DND-41 (cell line): ENCODE results near the gene P2RY13.

Source experiments
- EZH2 ChIP-seq: IDR thresholded peaks from 3 replicates; pipeline ENCODE4 v1.6.1; 2012; ENCODE audit warnings: borderline replicate concordance, low read depth, mild to moderate bottlenecking, moderate library complexity, low read length, inconsistent platforms; ENCODE audit not compliant: severe bottlenecking
- TF ChIP-seq, protein P1 (sequence below): IDR thresholded peaks from 2 replicates; pipeline ENCODE4 v1.5.1; 2012; ENCODE audit warnings: borderline replicate concordance, low read length, moderate library complexity, mild to moderate bottlenecking; ENCODE audit not compliant: poor library complexity, severe bottlenecking; ENCODE audit errors: extremely low read depth

DNA sequence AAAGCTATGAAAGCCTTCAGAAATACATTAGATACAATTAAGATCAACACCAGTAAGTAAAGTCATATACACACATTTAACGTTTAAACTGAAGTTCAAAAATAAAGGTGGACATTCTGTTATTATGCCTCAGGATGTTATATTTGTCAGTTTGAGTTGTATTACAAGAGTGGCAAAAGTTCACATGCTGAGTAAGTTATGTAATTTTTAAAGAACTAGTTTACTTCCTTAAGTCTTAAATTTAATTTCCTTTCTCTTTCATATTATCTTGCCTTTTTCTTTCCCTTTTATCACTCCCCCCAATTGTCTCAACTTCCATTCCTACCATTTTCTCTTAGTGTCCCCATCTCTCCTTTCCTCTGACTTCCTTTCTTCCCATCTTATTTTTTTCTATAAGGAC is 7.8 kb downstream of the P2RY13 start:
- TF ChIP-seq, protein P1, sequence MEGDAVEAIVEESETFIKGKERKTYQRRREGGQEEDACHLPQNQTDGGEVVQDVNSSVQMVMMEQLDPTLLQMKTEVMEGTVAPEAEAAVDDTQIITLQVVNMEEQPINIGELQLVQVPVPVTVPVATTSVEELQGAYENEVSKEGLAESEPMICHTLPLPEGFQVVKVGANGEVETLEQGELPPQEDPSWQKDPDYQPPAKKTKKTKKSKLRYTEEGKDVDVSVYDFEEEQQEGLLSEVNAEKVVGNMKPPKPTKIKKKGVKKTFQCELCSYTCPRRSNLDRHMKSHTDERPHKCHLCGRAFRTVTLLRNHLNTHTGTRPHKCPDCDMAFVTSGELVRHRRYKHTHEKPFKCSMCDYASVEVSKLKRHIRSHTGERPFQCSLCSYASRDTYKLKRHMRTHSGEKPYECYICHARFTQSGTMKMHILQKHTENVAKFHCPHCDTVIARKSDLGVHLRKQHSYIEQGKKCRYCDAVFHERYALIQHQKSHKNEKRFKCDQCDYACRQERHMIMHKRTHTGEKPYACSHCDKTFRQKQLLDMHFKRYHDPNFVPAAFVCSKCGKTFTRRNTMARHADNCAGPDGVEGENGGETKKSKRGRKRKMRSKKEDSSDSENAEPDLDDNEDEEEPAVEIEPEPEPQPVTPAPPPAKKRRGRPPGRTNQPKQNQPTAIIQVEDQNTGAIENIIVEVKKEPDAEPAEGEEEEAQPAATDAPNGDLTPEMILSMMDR = no peak
- TF ChIP-seq EZH2 = no peak
